Occipital lobe (tissue), 2 donors: ENCODE data around the gene PRPH. TPM values are rescaled to one million over a fixed set of nuclear protein-coding genes. Genes with fewer than 3 reads are reported as not detected.
A peak's percentile ranks its signal among the peaks of the same experiment; 100 is the strongest.
"Not testable (repeated sequence)": the region's sequence is repeated elsewhere in the genome, so short reads cannot be mapped to it uniquely, and the experiment has no call there.

Experiments
- DNase-seq: peaks from one replicate; lab custom pipeline; 2025; lab: John Stamatoyannopoulos, UW
- total RNA-seq: library from RNA; depleted of rRNA; stranded (reverse); fragments of >200 nt; gene quantifications from one replicate; pipeline ENCODE4 v1.2.3, GENCODE V29; 2014

The PRPH gene
- total RNA-seq, 1 donor from 2014 or later = not detected

GRCh38 chr12:49332891-49333371 is 38.0 kb downstream of the PRPH start:
- no peak for DNase-seq

- DNase-seq = not testable (repeated sequence)
Measured at GRCh38 chr12:49333778-49334177, 38.8 kb downstream of the PRPH start.

- no peak for DNase-seq
Measured at GRCh38 chr12:49334226-49334625, 39.3 kb downstream of the PRPH start.

GRCh38 chr12:49334681-49335080 is 39.7 kb downstream of the PRPH start:
- no peak for DNase-seq

- no peak for DNase-seq
Measured at GRCh38 chr12:49335118-49335954, 40.4 kb downstream of the PRPH start.

GRCh38 chr12:49335955-49336644 is 41.2 kb downstream of the PRPH start:
- no peak for DNase-seq

- peak; percentile 31 for DNase-seq
Measured at GRCh38 chr12:49336645-49337584, 42.0 kb downstream of the PRPH start, which contains the start of gene C1QL4. TSS of gene C1QL4 (minus strand) at chr12:49337188. CDS start at chr12:49336477, 711 bp downstream.

GRCh38 chr12:49338830-49339463 is 44.0 kb downstream of the PRPH start:
- no peak for DNase-seq

- DNase-seq = no peak
Measured at GRCh38 chr12:49339464-49339861, 44.5 kb downstream of the PRPH start.

GRCh38 chr12:49340095-49340870 is 45.3 kb downstream of the PRPH start:
- DNase-seq = no peak

GRCh38 chr12:49340971-49341776 is 46.2 kb downstream of the PRPH start:
- no peak for DNase-seq

GRCh38 chr12:49341777-49342065 is 46.8 kb downstream of the PRPH start:
- DNase-seq = no peak

GRCh38 chr12:49342066-49342913 is 47.3 kb downstream of the PRPH start:
- DNase-seq = peak; percentile 39

GRCh38 chr12:49342914-49343731 is 48.2 kb downstream of the PRPH start:
- no peak for DNase-seq

GRCh38 chr12:49344486-49345050 is 49.6 kb downstream of the PRPH start:
- DNase-seq = no peak

- no peak for DNase-seq
Measured at GRCh38 chr12:49345051-49345824, 50.3 kb downstream of the PRPH start.
